ENCODE data around the gene TFEB. TPM values are rescaled to one million over a fixed set of nuclear protein-coding genes. Genes with fewer than 3 reads are reported as not detected.

Gene TFEB
- total and polyA plus RNA-seq, 2 donors (not counting 3 experiments of a cell fraction or from before 2014, with no cell fraction given) = 4.9 to 6.6 TPM

DNA sequence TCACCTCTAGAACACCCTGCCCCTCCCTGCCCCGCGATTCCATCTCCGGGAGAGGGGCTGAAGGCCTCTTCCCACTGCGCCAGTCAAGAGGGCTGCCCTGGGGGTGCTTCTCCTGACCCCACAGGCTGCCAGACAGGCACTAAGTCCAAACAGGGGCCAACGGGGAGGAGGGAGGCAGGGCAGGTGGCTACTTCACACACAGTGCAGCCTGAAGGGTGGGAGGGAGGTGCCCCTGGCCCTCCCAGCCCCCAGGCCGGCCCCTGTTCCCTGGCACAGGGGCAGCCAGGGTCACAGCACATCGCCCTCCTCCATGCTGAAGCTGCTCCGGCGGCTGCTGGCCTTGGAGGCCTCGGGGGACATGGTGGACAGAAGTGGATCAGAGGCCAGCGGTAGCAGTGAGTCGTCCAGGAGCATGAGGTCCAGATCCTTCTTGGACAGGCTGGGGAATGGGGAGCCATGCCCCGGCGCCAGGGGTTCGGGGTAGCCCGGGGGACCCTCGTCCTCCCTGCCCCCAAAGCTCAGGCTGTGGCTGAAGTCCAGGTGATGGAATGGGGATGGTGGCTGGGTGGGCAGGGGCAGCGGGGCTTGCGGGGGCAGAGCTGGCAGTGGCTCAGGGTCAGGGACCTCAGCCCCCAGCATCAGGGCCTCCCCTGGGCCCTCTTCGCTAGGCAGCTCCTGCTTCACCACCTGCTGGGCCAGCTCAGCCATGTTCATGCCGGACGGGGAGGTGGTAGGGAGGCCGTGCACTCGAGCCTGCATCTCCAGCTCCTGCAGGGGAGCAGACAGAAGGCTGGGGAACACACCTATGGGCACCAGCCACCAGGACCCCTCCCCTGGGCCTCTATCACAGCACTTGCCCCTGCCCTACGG, 50.9 kb downstream of the TFEB start:
- POLR2A ChIA-PET = no interaction called here
- Histone ChIP-seq H3K27me3 (ENCODE audit: control insufficient read depth in 2 of 2, insufficient read depth in 2 of 2, low read length in 2 of 2) (no peaks in the 10 kb centered on the region), H3K4me1 (ENCODE audit: control insufficient read depth, extremely low read depth, insufficient read depth, low read length) (peaks cover 8% of the 10 kb centered on the region), H3K9me3 (replicated peaks; ENCODE audit: control insufficient read depth, insufficient read depth, low read length) (no peaks in the 10 kb centered on the region), H3K4me2 (ENCODE audit: insufficient read depth, low read length) (no peak overlapping the region), H3K9ac (replicated peaks; ENCODE audit: extremely low read depth, insufficient read depth, low read length) (no peak overlapping the region), H3K4me3 (replicated peaks in 1 of 3; ENCODE audit: insufficient read depth in 1 of 3, low read depth in 1 of 3, low read length in 3 of 3) (no peak overlapping the region), H3K79me2 (ENCODE audit: control insufficient read depth, insufficient read depth, low read length) (no peaks in the 10 kb centered on the region), H2AFZ (ENCODE audit: low read depth, low read length) (no peak overlapping the region), H3K36me3 (ENCODE audit: control insufficient read depth in 2 of 2, extremely low read depth in 1 of 2, insufficient read depth in 2 of 2, low read length in 2 of 2) (no peaks in the 10 kb centered on the region), H3K9me1 (replicated peaks; ENCODE audit: control insufficient read depth, extremely low read depth, insufficient read depth, low read length) (no peaks in the 10 kb centered on the region), H4K20me1 (replicated peaks; ENCODE audit: control insufficient read depth, extremely low read depth, insufficient read depth, low read length) (no peaks in the 10 kb centered on the region), H3K27ac (ENCODE audit: insufficient read depth, low read depth, low read length) (no peak overlapping the region)
- CTCF ChIA-PET = interaction anchor here (0.6 to 4.2 kb wide), 18 partner anchors 10 to 378 kb away, joined by 3 to 92 read pairs (median 6); no protein-coding TSS in a partner anchor
- intact Hi-C loops (cut with micrococcal nuclease) (no loop called here), dilution Hi-C loops (cut with MboI; ENCODE audit: extremely low pct_ligation_motif_present, low sequenced_read_pairs) (no loop called here)
- BruUV-seq (replicated peaks) = no TSS peak
- no peak for TF ChIP-seq GATA2 (IDR thresholded peaks at IDR 0.05; ENCODE audit: insufficient read depth, insufficient read length, low read depth, low read length)
- TF ChIP-seq MYC (IDR thresholded peaks at IDR 0.05; ENCODE audit: low read depth, low read length) = no peak
- no peak for TF ChIP-seq FOS (IDR thresholded peaks at IDR 0.05; ENCODE audit: borderline replicate concordance, insufficient read depth, low read length)
- TF ChIP-seq JUN (IDR thresholded peaks at IDR 0.05; ENCODE audit: borderline replicate concordance, insufficient read depth, insufficient read length, low read depth) = no peak
- TF ChIP-seq POLR2A (IDR thresholded peaks at IDR 0.05; ENCODE audit: low read depth, low read length) = no peak
- TF ChIP-seq, protein P1, sequence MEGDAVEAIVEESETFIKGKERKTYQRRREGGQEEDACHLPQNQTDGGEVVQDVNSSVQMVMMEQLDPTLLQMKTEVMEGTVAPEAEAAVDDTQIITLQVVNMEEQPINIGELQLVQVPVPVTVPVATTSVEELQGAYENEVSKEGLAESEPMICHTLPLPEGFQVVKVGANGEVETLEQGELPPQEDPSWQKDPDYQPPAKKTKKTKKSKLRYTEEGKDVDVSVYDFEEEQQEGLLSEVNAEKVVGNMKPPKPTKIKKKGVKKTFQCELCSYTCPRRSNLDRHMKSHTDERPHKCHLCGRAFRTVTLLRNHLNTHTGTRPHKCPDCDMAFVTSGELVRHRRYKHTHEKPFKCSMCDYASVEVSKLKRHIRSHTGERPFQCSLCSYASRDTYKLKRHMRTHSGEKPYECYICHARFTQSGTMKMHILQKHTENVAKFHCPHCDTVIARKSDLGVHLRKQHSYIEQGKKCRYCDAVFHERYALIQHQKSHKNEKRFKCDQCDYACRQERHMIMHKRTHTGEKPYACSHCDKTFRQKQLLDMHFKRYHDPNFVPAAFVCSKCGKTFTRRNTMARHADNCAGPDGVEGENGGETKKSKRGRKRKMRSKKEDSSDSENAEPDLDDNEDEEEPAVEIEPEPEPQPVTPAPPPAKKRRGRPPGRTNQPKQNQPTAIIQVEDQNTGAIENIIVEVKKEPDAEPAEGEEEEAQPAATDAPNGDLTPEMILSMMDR (IDR thresholded peaks at IDR 0.05; ENCODE audit: extremely low read depth in 1 of 2, insufficient read depth in 1 of 2, low read depth in 1 of 2, low read length in 2 of 2) = no peak
- TF ChIP-seq, protein P2, sequence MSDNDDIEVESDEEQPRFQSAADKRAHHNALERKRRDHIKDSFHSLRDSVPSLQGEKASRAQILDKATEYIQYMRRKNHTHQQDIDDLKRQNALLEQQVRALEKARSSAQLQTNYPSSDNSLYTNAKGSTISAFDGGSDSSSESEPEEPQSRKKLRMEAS (IDR thresholded peaks at IDR 0.05; ENCODE audit: insufficient read depth, insufficient read length) = no peak
- no peak for TF ChIP-seq POLR2AphosphoS5 (IDR thresholded peaks at IDR 0.05; ENCODE audit: insufficient read depth, low read depth, low read length)
- no peak for TF ChIP-seq EZH2 (IDR thresholded peaks at IDR 0.05; ENCODE audit: borderline replicate concordance, low read depth, low read length, severe bottlenecking)
- FAIRE-seq (no peak), DNase-seq (ENCODE audit: low read depth, low spot score) (no peak)

Measured in endothelial cell of umbilical vein (primary cell).